Heart right ventricle (tissue), 16 donors: ENCODE data around the gene TMEM169. TPM values are rescaled to one million over a fixed set of nuclear protein-coding genes. Genes with fewer than 3 reads are reported as not detected.

Experiments used
- ATAC-seq, 8 donors: fragments of 200-7000 bp; cut with Tn5 transposase; one replicate each; pipeline ENCODE4 v1.9.1; 2020; ENCODE audit warnings: mild to moderate bottlenecking in 8 of 8, moderate library complexity in 8 of 8, moderate number of reproducible peaks in 1 of 8
- DNase-seq, 2 donors: peaks; one replicate each; pipeline ENCODE4 v3.0.0-alpha.2; 2020
- H3K27ac ChIP-seq, 10 donors: fragments of 200-600 bp; sonication (generic) in 2 of 10; one replicate each; pipeline versions ENCODE4 v1.5.0 to v1.8.0; 2020 to 2022; ENCODE audit warnings: mild to moderate bottlenecking in 3 of 10
- H3K27me3 ChIP-seq, 7 donors: fragments of 200-600 bp; one replicate each; pipeline ENCODE4 v1.8.0; 2021 to 2022; ENCODE audit warnings: mild to moderate bottlenecking in 2 of 7
- H3K36me3 ChIP-seq, 9 donors: fragments of 200-600 bp; sonication (generic) in 1 of 9; one replicate each; pipeline versions ENCODE4 v1.5.0 to v1.8.0; 2020 to 2022; ENCODE audit warnings: mild to moderate bottlenecking in 2 of 9
- H3K4me1 ChIP-seq, 9 donors: fragments of 200-600 bp; sonication (generic) in 1 of 9; one replicate each; pipeline versions ENCODE4 v1.5.0 to v1.8.0; 2020 to 2022; ENCODE audit warnings: mild to moderate bottlenecking in 4 of 9
- H3K4me3 ChIP-seq, 10 donors: fragments of 200-600 bp; sonication (generic) in 2 of 10; one replicate each; pipeline versions ENCODE4 v1.5.0 to v1.8.0; 2020 to 2022; ENCODE audit warnings: mild to moderate bottlenecking in 7 of 10, moderate library complexity in 2 of 10
- H3K9me3 ChIP-seq, 11 donors: fragments of 200-600 bp in 10 of 11; sonication (generic) in 2 of 11; one replicate each; pipeline versions ENCODE4 v1.5.0 to v1.8.0; 2013 to 2022; ENCODE audit warnings: mild to moderate bottlenecking in 2 of 11, control low read depth in 1 of 11, moderate library complexity in 1 of 11
- WGBS, 2 donors: extraction: QIAGEN DNeasy Blood & Tissue Kit; methylation state at CpG; one replicate each; pipeline ENCODE4 v1.1.7; 2013; ENCODE audit warnings: inconsistent platforms in 1 of 2; 5-methylcytosine and 5-hydroxymethylcytosine counted together
- intact Hi-C, 10 donors: fragments of 100-400 bp; cut with DNase I; formaldehyde crosslinking; loops; one replicate each; pipeline versions ENCODE4 v1.11.1 to v1.14.2; 2022
- polyA plus RNA-seq, 2 donors: library from polyadenylated mRNA; stranded (reverse); fragments of 200-250 nt; gene quantifications; one replicate each; pipeline ENCODE4 v1.2.3, GENCODE V29; 2013
- total RNA-seq, 10 donors: library from RNA; stranded (reverse); fragmentation: NEBNext Ultra II Directional in 3 of 10; extraction: Animal tissue kit (Norgen Biotek cat#: 25700) in 3 of 10; gene quantifications; one replicate each; pipeline versions ENCODE4 v1.2.1 to v1.2.4, GENCODE V29; 2021 to 2023
- TF ChIP-seq, protein P1 (sequence below), 9 donors: fragments of 200-600 bp; sonication (generic) in 2 of 9; IDR thresholded peaks; one replicate each; pipeline versions ENCODE4 v1.5.0 to v1.8.0; 2021 to 2022; ENCODE audit warnings: antibody characterized with exemption in 9 of 9, mild to moderate bottlenecking in 5 of 9, moderate library complexity in 1 of 9
- donor health status: Arrhythmogenic right ventricular cardiomyopathy.
- donor health status: ischemic (EF 13 %, LVEDD 7.1; RV severe dilation, severe dysfunction).
- donor health status: healthy with polysubstance abuse.
- donor health status: DM: no; HTN: yes; CAD: no.
- donor health status: DM: no; HTN: no; CAD: no.
- donor health status: ischemic (EF 25% LVEDD 6.9; RV normal size, moderate dysfunction).
- donor health status: ischemic (EF 25% LVEDD 5.7; RV mildly dilated, moderate dysfunction).
- donor health status: healthy.
- donor health status: DM: yes; HTN: yes; CAD: no.
- donor health status: Ischemic cardiomyopathy.
- donor health status: ischemic (EF 35%, LVEDD 5.7; RV mildly dilated, moderate dysfunction).
- donor health status: nonischemic (EF 11% LVEDD 7.7; RV severe dilation, severe dysfunction).
- donor health status: DM: yes; HTN: yes; CAD: no.
- donor health status: PGD.
- donor health status: ischemic (EF 29% LVEDD 5.4; RV normal size, mild dysfunction).
- donor health status: nonischemic (EF 23%, LVEDD 6.1; RV moderate dilation, normal function).

TMEM169 gene
- total and polyA plus RNA-seq, 12 donors: 0.10 to 0.97 (median 0.22) TPM; not detected in 2

DNA sequence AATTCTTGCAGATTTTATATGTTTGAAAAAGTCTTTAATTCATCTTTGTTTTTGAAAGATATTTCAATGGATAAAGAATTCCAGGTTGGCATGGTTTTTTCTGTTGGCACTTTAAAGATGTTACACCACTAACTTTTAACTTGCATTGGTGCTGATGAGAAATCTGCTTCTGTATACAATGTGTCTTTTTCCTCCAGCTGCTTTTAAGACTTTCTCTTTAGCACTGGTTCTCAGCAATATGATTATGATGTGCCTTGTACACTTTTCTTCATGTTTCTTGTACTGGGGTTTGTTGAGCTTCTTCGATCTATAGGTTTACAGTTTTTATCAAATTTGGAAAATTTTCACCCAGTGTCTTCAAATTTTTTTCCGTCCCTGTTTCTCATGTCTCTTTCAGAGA is 29.3 kb upstream of the TMEM169 start:
- Histone ChIP-seq H3K4me1 (peaks cover 0 to 10% (median 0%) of the 10 kb centered on the region in 9 donors), H3K9me3 (peaks cover 0 to 8% (median 0%) of the 10 kb centered on the region in 11 donors), H3K27ac (no peak overlapping the region), H3K4me3 (no peak overlapping the region), H3K36me3 (peaks cover 0 to 23% (median 0%) of the 10 kb centered on the region in 9 donors), H3K27me3 (no peaks in the 10 kb centered on the region)
- ATAC-seq (no peak), DNase-seq (no peak)
- WGBS, 2 donors: 98% methylated on average over 2 of the region's 2 CpGs
- intact Hi-C loops: no loop called here
- TF ChIP-seq, protein P1, sequence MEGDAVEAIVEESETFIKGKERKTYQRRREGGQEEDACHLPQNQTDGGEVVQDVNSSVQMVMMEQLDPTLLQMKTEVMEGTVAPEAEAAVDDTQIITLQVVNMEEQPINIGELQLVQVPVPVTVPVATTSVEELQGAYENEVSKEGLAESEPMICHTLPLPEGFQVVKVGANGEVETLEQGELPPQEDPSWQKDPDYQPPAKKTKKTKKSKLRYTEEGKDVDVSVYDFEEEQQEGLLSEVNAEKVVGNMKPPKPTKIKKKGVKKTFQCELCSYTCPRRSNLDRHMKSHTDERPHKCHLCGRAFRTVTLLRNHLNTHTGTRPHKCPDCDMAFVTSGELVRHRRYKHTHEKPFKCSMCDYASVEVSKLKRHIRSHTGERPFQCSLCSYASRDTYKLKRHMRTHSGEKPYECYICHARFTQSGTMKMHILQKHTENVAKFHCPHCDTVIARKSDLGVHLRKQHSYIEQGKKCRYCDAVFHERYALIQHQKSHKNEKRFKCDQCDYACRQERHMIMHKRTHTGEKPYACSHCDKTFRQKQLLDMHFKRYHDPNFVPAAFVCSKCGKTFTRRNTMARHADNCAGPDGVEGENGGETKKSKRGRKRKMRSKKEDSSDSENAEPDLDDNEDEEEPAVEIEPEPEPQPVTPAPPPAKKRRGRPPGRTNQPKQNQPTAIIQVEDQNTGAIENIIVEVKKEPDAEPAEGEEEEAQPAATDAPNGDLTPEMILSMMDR (IDR thresholded peaks at IDR 0.05): no peak

DNA sequence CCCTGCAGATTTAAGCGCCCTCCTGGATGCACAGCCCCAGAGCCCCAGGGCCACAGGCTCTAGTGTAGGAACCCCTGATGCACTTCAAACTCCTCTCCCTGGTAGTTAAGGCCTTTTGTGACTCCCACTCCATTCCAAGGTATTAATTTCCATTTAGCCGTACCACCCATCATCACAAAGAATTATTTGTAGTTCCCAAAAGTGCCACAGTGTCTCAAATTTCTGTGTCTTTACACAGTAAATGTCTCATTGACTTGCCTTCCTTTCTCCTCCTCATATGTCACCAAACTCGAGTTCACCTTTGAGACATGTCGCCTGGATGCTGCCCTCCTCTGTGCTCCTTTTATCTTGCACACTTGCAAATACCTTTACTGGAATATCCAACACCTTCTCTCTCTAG is 26.0 kb upstream of the TMEM169 start:
- H3K27ac ChIP-seq: no peak overlapping the region
- intact Hi-C loops: no loop called here
- TF ChIP-seq, protein P1 (IDR thresholded peaks at IDR 0.05): no peak
- no peak for ATAC-seq
- DNase-seq: no peak
- WGBS, 2 donors: 92 to 96% methylated on average over 4 of the region's 4 CpGs
- peaks cover 0 to 8% (median 0%) of the 10 kb centered on the region in 11 donors for H3K9me3 ChIP-seq
- H3K4me3 ChIP-seq: no peak overlapping the region
- peaks cover 0 to 21% (median 0%) of the 10 kb centered on the region in 9 donors for H3K36me3 ChIP-seq
- peaks cover 0 to 21% (median 0%) of the 10 kb centered on the region in 9 donors for H3K4me1 ChIP-seq
- no peaks in the 10 kb centered on the region for H3K27me3 ChIP-seq

DNA sequence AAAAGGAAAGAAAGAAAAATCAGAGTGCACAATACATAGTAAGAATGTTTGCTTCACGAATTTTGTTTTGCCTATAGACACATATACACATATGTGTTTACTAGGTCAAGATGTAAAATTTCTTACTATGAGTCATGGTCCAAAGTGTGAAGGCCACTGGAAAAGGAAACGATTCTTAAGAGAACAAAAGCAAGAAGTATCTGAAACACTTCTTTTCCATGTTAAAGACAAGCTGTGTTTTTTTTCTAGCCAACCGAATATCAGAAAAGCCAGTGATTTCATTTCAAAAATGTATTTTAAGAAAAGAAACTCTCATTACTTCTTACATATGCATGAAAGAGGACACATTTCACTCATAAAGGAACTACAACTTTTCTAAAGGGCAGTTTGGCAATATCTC is 25.0 kb upstream of the TMEM169 start:
- Histone ChIP-seq H3K36me3 (peaks cover 0 to 17% (median 0%) of the 10 kb centered on the region in 9 donors), H3K27ac (peak overlapping the region in 1 of 10 donors; percentile 84), H3K4me3 (no peak overlapping the region), H3K4me1 (peaks cover 0 to 21% (median 0%) of the 10 kb centered on the region in 9 donors), H3K9me3 (peaks cover 0 to 8% (median 0%) of the 10 kb centered on the region in 11 donors), H3K27me3 (no peaks in the 10 kb centered on the region)
- DNase-seq (no peak), ATAC-seq (no peak)
- intact Hi-C loops: no loop called here
- TF ChIP-seq, protein P1 (IDR thresholded peaks at IDR 0.05): no peak
- 74 to 75% methylated on average over 3 of the region's 3 CpGs for WGBS, 2 donors

DNA sequence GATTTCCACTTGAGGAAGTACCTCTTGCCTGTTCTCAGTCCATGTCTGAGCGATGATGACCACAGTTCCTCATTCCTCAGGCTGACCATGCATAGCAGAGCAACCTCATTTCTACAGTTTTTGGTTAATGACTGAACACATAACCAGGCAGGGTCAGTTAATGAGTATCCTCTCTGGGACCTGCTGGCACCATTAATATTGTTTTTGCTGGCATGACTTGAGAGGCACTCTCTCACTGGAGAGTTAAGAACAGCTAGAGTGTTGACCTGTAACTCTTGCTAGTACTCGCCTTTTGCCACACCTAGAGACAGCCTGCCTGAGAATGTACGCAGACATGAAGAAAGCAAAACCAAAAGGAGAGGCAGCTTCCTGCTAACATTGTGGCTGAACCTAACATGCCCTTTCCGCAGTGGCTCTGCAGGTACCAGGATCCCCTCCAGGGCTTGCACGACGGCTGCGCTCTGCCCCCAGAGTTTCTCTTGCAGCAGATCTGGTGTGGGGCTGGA is 24.0 kb upstream of the TMEM169 start:
- intact Hi-C loops: no loop called here
- Histone ChIP-seq H3K4me1 (peaks cover 0 to 21% (median 0%) of the 10 kb centered on the region in 9 donors), H3K4me3 (peak overlapping the region in 1 of 10 donors; percentile 15), H3K36me3 (peaks cover 0 to 24% (median 0%) of the 10 kb centered on the region in 9 donors), H3K9me3 (peaks cover 0 to 4% (median 0%) of the 10 kb centered on the region in 11 donors), H3K27ac (peak overlapping the region in 1 of 10 donors; percentile 84), H3K27me3 (no peaks in the 10 kb centered on the region)
- ATAC-seq (peak in 1 of 8 donors; percentile 12), DNase-seq (no peak)
- TF ChIP-seq, protein P1 (IDR thresholded peaks at IDR 0.05): no peak
- 80 to 81% methylated on average over 7 of the region's 7 CpGs for WGBS, 2 donors
